Activated T-cell treated with anti-CD3 and anti-CD28 coated beads, Interleukin-2, amount 50 U/mL, for 72 hours (primary cell): ENCODE data around the gene POLR1C. TPM values are rescaled to one million over a fixed set of nuclear protein-coding genes. Genes with fewer than 3 reads are reported as not detected.
"Not testable (repeated sequence)": the region's sequence is repeated elsewhere in the genome, so short reads cannot be mapped to it uniquely, and the experiment has no call there.

Experiments
- ATAC-seq, 2 donors: fragments of 150-1000 bp; cut with Tn5 transposase; replicated peaks in 1 of 2; 2 replicates each; pipeline ENCODE4 v1.10.0; 2021; ENCODE audit warnings: moderate library complexity in 2 of 2, mild to moderate bottlenecking in 1 of 2
- DNase-seq, 2 donors: peaks; one replicate each; pipeline ENCODE4 v3.0.0; 2021 to 2022; ENCODE audit warnings: mixed read lengths in 1 of 2
- H3K27ac Mint-ChIP-seq: one replicate; pipeline ENCODE4 v1.8.0; 2022; ENCODE audit warnings: mild to moderate bottlenecking, moderate library complexity, mixed read lengths
- H3K27me3 Mint-ChIP-seq: one replicate; pipeline ENCODE4 v1.8.0; 2022; ENCODE audit warnings: low read depth, mixed read lengths
- H3K36me3 Mint-ChIP-seq, 2 donors: one replicate each; pipeline ENCODE4 v1.8.0; 2022; ENCODE audit warnings: mixed read lengths in 2 of 2, mild to moderate bottlenecking in 1 of 2; ENCODE audit not compliant: insufficient read depth in 2 of 2
- H3K4me1 Mint-ChIP-seq: one replicate; pipeline ENCODE4 v1.8.0; 2022; ENCODE audit warnings: low read depth, mixed read lengths
- H3K4me3 Mint-ChIP-seq, 2 donors: one replicate each; pipeline ENCODE4 v1.8.0; 2022; ENCODE audit warnings: mild to moderate bottlenecking in 2 of 2, mixed read lengths in 2 of 2, moderate library complexity in 2 of 2
- H3K9me3 Mint-ChIP-seq, 2 donors: one replicate each; pipeline ENCODE4 v1.8.0; 2022; ENCODE audit warnings: mixed read lengths in 2 of 2
- total RNA-seq, 2 donors: library from RNA; stranded (reverse); gene quantifications; one replicate each; pipeline ENCODE4 v1.2.3, GENCODE V29; 2022

POLR1C gene
- total RNA-seq, 2 donors from 2014 or later, result 39.1 to 42.4 TPM

GRCh38 chr6:43496370-43497128 is 20.3 kb upstream of the POLR1C start:
- ATAC-seq, result peak in 1 of 2 donors; percentile 51
- no peak overlapping the region for H3K4me3 Mint-ChIP-seq
- peak in 1 of 2 donors; percentile 27 for DNase-seq
- peaks cover under 1 to 4% of the 10 kb centered on the region in 2 donors for H3K36me3 Mint-ChIP-seq
- no peaks in the 10 kb centered on the region for H3K9me3 Mint-ChIP-seq
- H3K4me1 Mint-ChIP-seq, result peaks cover 27% of the 10 kb centered on the region
- no peak overlapping the region for H3K27ac Mint-ChIP-seq
- H3K27me3 Mint-ChIP-seq, result no peaks in the 10 kb centered on the region

- Mint-ChIP-seq H3K36me3 (peaks cover 1 to 4% of the 10 kb centered on the region in 2 donors), H3K4me3 (no peak overlapping the region), H3K4me1 (peaks cover 26% of the 10 kb centered on the region), H3K27ac (no peak overlapping the region), H3K27me3 (no peaks in the 10 kb centered on the region), H3K9me3 (no peaks in the 10 kb centered on the region)
- DNase-seq (no peak), ATAC-seq (no peak)
These were observed 19.8 kb upstream of the POLR1C start for GRCh38 chr6:43497129-43497396.

GRCh38 chr6:43497689-43498088 is 19.2 kb upstream of the POLR1C start:
- DNase-seq (no peak), ATAC-seq (no peak)
- H3K27me3 Mint-ChIP-seq, result no peaks in the 10 kb centered on the region
- peaks cover 21% of the 10 kb centered on the region for H3K4me1 Mint-ChIP-seq
- no peak overlapping the region for H3K27ac Mint-ChIP-seq
- peaks cover 1 to 7% of the 10 kb centered on the region in 2 donors for H3K36me3 Mint-ChIP-seq
- no peaks in the 10 kb centered on the region for H3K9me3 Mint-ChIP-seq
- no peak overlapping the region for H3K4me3 Mint-ChIP-seq

GRCh38 chr6:43498291-43498690 is 18.6 kb upstream of the POLR1C start:
- H3K9me3 Mint-ChIP-seq, ATAC-seq, DNase-seq, H3K27ac Mint-ChIP-seq, H3K36me3 Mint-ChIP-seq, H3K27me3 Mint-ChIP-seq, H3K4me3 Mint-ChIP-seq: not testable (repeated sequence)
- H3K4me1 Mint-ChIP-seq, result peaks cover 17% of the 10 kb centered on the region

GRCh38 chr6:43499028-43499815 is 17.7 kb upstream of the POLR1C start:
- H3K4me1 Mint-ChIP-seq, result peaks cover 11% of the 10 kb centered on the region
- no peaks in the 10 kb centered on the region for H3K9me3 Mint-ChIP-seq
- H3K4me3 Mint-ChIP-seq, result no peak overlapping the region
- no peak for DNase-seq
- no peaks in the 10 kb centered on the region for H3K27me3 Mint-ChIP-seq
- H3K27ac Mint-ChIP-seq, result no peak overlapping the region
- peaks cover 1 to 7% of the 10 kb centered on the region in 2 donors for H3K36me3 Mint-ChIP-seq
- no peak for ATAC-seq

- H3K9me3 Mint-ChIP-seq, result no peaks in the 10 kb centered on the region
- DNase-seq (no peak), ATAC-seq (no peak)
- peaks cover 1 to 9% of the 10 kb centered on the region in 2 donors for H3K36me3 Mint-ChIP-seq
- no peaks in the 10 kb centered on the region for H3K27me3 Mint-ChIP-seq
- H3K4me3 Mint-ChIP-seq, result no peak overlapping the region
- no peaks in the 10 kb centered on the region for H3K4me1 Mint-ChIP-seq
- H3K27ac Mint-ChIP-seq, result no peak overlapping the region
These were observed 16.0 kb upstream of the POLR1C start for GRCh38 chr6:43500921-43501320.

GRCh38 chr6:43502666-43503065 is 14.2 kb upstream of the POLR1C start:
- no peaks in the 10 kb centered on the region for H3K9me3 Mint-ChIP-seq
- H3K27me3 Mint-ChIP-seq, result peaks cover 4% of the 10 kb centered on the region
- no peak overlapping the region for H3K27ac Mint-ChIP-seq
- H3K4me3 Mint-ChIP-seq, result no peak overlapping the region
- H3K4me1 Mint-ChIP-seq, result peaks cover 7% of the 10 kb centered on the region
- DNase-seq (no peak), ATAC-seq (no peak)
- H3K36me3 Mint-ChIP-seq, result peaks cover 1 to 9% of the 10 kb centered on the region in 2 donors

- ATAC-seq, result no peak
- Mint-ChIP-seq H3K4me1 (peaks cover 7% of the 10 kb centered on the region), H3K27ac (no peak overlapping the region), H3K36me3 (peaks cover 1 to 9% of the 10 kb centered on the region in 2 donors), H3K9me3 (no peaks in the 10 kb centered on the region), H3K27me3 (peaks cover 12% of the 10 kb centered on the region), H3K4me3 (no peak overlapping the region)
- DNase-seq, result no peak
These were observed 13.4 kb upstream of the POLR1C start for GRCh38 chr6:43503443-43503842.

GRCh38 chr6:43504756-43505593 is 11.9 kb upstream of the POLR1C start:
- H3K4me3 Mint-ChIP-seq, result no peak overlapping the region
- no peaks in the 10 kb centered on the region for H3K9me3 Mint-ChIP-seq
- peaks cover 23% of the 10 kb centered on the region for H3K27me3 Mint-ChIP-seq
- no peak overlapping the region for H3K27ac Mint-ChIP-seq
- peaks cover 3 to 7% of the 10 kb centered on the region in 2 donors for H3K36me3 Mint-ChIP-seq
- no peak for ATAC-seq
- peaks cover 16% of the 10 kb centered on the region for H3K4me1 Mint-ChIP-seq
- DNase-seq, result no peak

- peaks cover 16% of the 10 kb centered on the region for H3K4me1 Mint-ChIP-seq
- ATAC-seq (no peak), DNase-seq (no peak)
- peaks cover 23% of the 10 kb centered on the region for H3K27me3 Mint-ChIP-seq
- H3K4me3 Mint-ChIP-seq, result no peak overlapping the region
- H3K9me3 Mint-ChIP-seq, result no peaks in the 10 kb centered on the region
- peaks cover 3 to 7% of the 10 kb centered on the region in 2 donors for H3K36me3 Mint-ChIP-seq
- no peak overlapping the region for H3K27ac Mint-ChIP-seq
These were observed 11.2 kb upstream of the POLR1C start for GRCh38 chr6:43505718-43506117.

- Mint-ChIP-seq H3K36me3 (peaks cover 3 to 7% of the 10 kb centered on the region in 2 donors), H3K4me3 (no peak overlapping the region), H3K27ac (peak overlapping the region; percentile 44), H3K9me3 (no peaks in the 10 kb centered on the region), H3K27me3 (peaks cover 23% of the 10 kb centered on the region), H3K4me1 (peaks cover 16% of the 10 kb centered on the region)
- no peak for DNase-seq
- no peak for ATAC-seq
These were observed 10.7 kb upstream of the POLR1C start for GRCh38 chr6:43506171-43506570.

GRCh38 chr6:43506667-43507471 is 10.0 kb upstream of the POLR1C start:
- Mint-ChIP-seq H3K27me3 (peaks cover 23% of the 10 kb centered on the region), H3K4me3 (no peak overlapping the region), H3K27ac (peak overlapping the region; percentile 44), H3K36me3 (peaks cover 2 to 7% of the 10 kb centered on the region in 2 donors), H3K4me1 (peaks cover 16% of the 10 kb centered on the region), H3K9me3 (no peaks in the 10 kb centered on the region)
- DNase-seq (peak; percentile 81 to 87), ATAC-seq (peak; percentile 66 to 68)
